H1 (cell line): Measurements from ENCODE around the gene PRPF40B. TPM values are rescaled to one million over a fixed set of nuclear protein-coding genes. Genes with fewer than 3 reads are reported as not detected.
A peak's percentile ranks its signal among the peaks of the same experiment; 100 is the strongest.

Source experiments
- CTCF ChIA-PET: fragments of 300-600 bp; sonication (Branson Sonifier 250); formaldehyde crosslinking; loops from one replicate; lab custom pipeline; 2021; ENCODE audit not compliant: partially characterized antibody; lab: Charles Lee
- POLR2A ChIA-PET: fragments of 300-600 bp; sonication (Branson Sonifier 250); formaldehyde crosslinking; loops from one replicate; lab custom pipeline; 2021; ENCODE audit warnings: inconsistent platforms; ENCODE audit not compliant: partially characterized antibody; lab: Charles Lee
- DNase-seq, 2 experiments: peaks; one replicate each; pipeline versions ENCODE4 v3.0.0 to v3.0.0-alpha.2; 2010 to 2022; ENCODE audit warnings: low spot score in 2 of 2, low read depth in 1 of 2, mixed read lengths in 1 of 2
- FAIRE-seq: peaks from 2 replicates; lab custom pipeline; 2011; peaks lifted over from hg19 to GRCh38; lab: Jason Lieb, UNC
- H2AFZ ChIP-seq: 2 replicates; pipeline ENCODE4 v1.8.1; 2012; ENCODE audit warnings: low read length, inconsistent platforms
- H2AK5ac ChIP-seq: 2 replicates; pipeline ENCODE4 v1.6.1; 2013; ENCODE audit warnings: low read depth, low read length
- H2BK120ac ChIP-seq: replicated peaks from 2 replicates; pipeline ENCODE3; 2013; ENCODE audit warnings: low read depth, low read length, inconsistent platforms
- H2BK12ac ChIP-seq: 2 replicates; pipeline ENCODE4 v1.6.1; 2013; ENCODE audit warnings: low read depth, low read length
- H2BK15ac ChIP-seq: 2 replicates; pipeline ENCODE4 v1.6.1; 2013; ENCODE audit warnings: low read length
- H2BK20ac ChIP-seq: 2 replicates; pipeline ENCODE4 v1.6.1; 2013; ENCODE audit warnings: low read length
- H2BK5ac ChIP-seq: 2 replicates; pipeline ENCODE4 v1.6.1; 2013; ENCODE audit warnings: low read depth, low read length
- H3K14ac ChIP-seq: 2 replicates; pipeline ENCODE4 v1.6.1; 2013; ENCODE audit warnings: inconsistent platforms; ENCODE audit not compliant: insufficient read length
- H3K18ac ChIP-seq: 2 replicates; pipeline ENCODE4 v1.6.1; 2013; ENCODE audit warnings: low read length; ENCODE audit errors: extremely low read depth
- H3K23ac ChIP-seq: 2 replicates; pipeline ENCODE4 v1.6.1; 2013; ENCODE audit warnings: inconsistent platforms; ENCODE audit not compliant: insufficient read length
- H3K23me2 ChIP-seq: 2 replicates; pipeline ENCODE4 v1.6.1; 2013; ENCODE audit warnings: low read depth, low read length
- H3K27ac ChIP-seq: 2 replicates; pipeline ENCODE4 v1.6.1; 2011; ENCODE audit warnings: low read depth, low read length, inconsistent platforms
- H3K27me3 ChIP-seq, 4 experiments: replicated peaks in 1 of 4; 1 replicate in 1 of 4; 2 replicates in 3 of 4; pipeline versions ENCODE4 v1.6.1 to v1.8.1; 2011 to 2013; ENCODE audit warnings: low read length in 3 of 4, mild to moderate bottlenecking in 3 of 4, inconsistent platforms in 2 of 4, mixed read lengths in 2 of 4, moderate library complexity in 1 of 4; ENCODE audit not compliant: control insufficient read depth in 3 of 4, insufficient read depth in 3 of 4; ENCODE audit errors: extremely low read depth in 1 of 4
- H3K36me3 ChIP-seq, 4 experiments: 2 replicates each; pipeline versions ENCODE4 v1.6.1 to v1.8.1; 2011 to 2013; ENCODE audit warnings: mild to moderate bottlenecking in 4 of 4, low read length in 3 of 4, moderate library complexity in 2 of 4, control low read depth in 1 of 4, inconsistent platforms in 1 of 4; ENCODE audit not compliant: insufficient read depth in 4 of 4, control insufficient read depth in 2 of 4
- H3K4ac ChIP-seq: replicated peaks from 2 replicates; pipeline ENCODE3; 2013; ENCODE audit warnings: low read length, low read depth, mixed read lengths, inconsistent platforms; ENCODE audit not compliant: insufficient read length
- H3K4me1 ChIP-seq, 4 experiments: replicated peaks in 1 of 4; 1 replicate in 1 of 4; 2 replicates in 3 of 4; pipeline versions ENCODE4 v1.6.1 to v1.8.1; 2011 to 2013; ENCODE audit warnings: low read length in 3 of 4, inconsistent platforms in 2 of 4, mixed read lengths in 1 of 4; ENCODE audit not compliant: insufficient read depth in 4 of 4, control insufficient read depth in 3 of 4
- H3K4me2 ChIP-seq, 2 experiments: 2 replicates each; pipeline versions ENCODE4 v1.6.1 to v1.8.1; 2011 to 2013; ENCODE audit warnings: low read depth in 2 of 2, low read length in 2 of 2, control low read depth in 1 of 2, inconsistent platforms in 1 of 2, mild to moderate bottlenecking in 1 of 2; ENCODE audit not compliant: insufficient read depth in 1 of 2
- H3K4me3 ChIP-seq, 4 experiments: fragments of 200-600, 300-600 bp in 1 of 4; sonication (generic), shearing (Covaris generic), sonication (Bioruptor Twin) in 1 of 4; 2 replicates each; pipeline versions ENCODE4 v1.5.1 to v1.8.1; 2011 to 2016; ENCODE audit warnings: low read length in 4 of 4, low read depth in 3 of 4, control low read depth in 2 of 4, inconsistent platforms in 2 of 4, mild to moderate bottlenecking in 2 of 4, mixed read lengths in 1 of 4, moderate library complexity in 1 of 4; ENCODE audit not compliant: insufficient read depth in 2 of 4; ENCODE audit errors: extremely low read depth in 1 of 4
- H3K56ac ChIP-seq: replicated peaks from 2 replicates; pipeline ENCODE3; 2013; ENCODE audit warnings: low read depth, mild to moderate bottlenecking, mixed read lengths, low read length, inconsistent platforms; ENCODE audit not compliant: insufficient read length
- H3K79me1 ChIP-seq: 2 replicates; pipeline ENCODE4 v1.6.1; 2013; ENCODE audit warnings: low read depth, low read length, control low read depth
- H3K79me2 ChIP-seq, 2 experiments: 2 replicates each; pipeline versions ENCODE4 v1.6.1 to v1.8.1; 2012 to 2013; ENCODE audit warnings: low read length in 2 of 2, mild to moderate bottlenecking in 2 of 2, inconsistent platforms in 1 of 2; ENCODE audit not compliant: insufficient read depth in 2 of 2, control insufficient read depth in 1 of 2
- H3K9ac ChIP-seq, 4 experiments: replicated peaks in 1 of 4; 1 replicate in 1 of 4; 2 replicates in 3 of 4; pipeline versions ENCODE4 v1.6.1 to v1.8.1; 2011 to 2013; ENCODE audit warnings: low read depth in 3 of 4, low read length in 3 of 4, control low read depth in 2 of 4, mild to moderate bottlenecking in 2 of 4, moderate library complexity in 2 of 4, inconsistent platforms in 1 of 4; ENCODE audit errors: extremely low read depth in 1 of 4
- H3K9me3 ChIP-seq, 2 experiments: 2 replicates each; pipeline versions ENCODE4 v1.6.1 to v1.8.1; 2012 to 2013; ENCODE audit warnings: mild to moderate bottlenecking in 2 of 2, moderate library complexity in 2 of 2, control low read depth in 1 of 2, inconsistent platforms in 1 of 2, low read depth in 1 of 2, low read length in 1 of 2, mixed read lengths in 1 of 2; ENCODE audit not compliant: insufficient read depth in 2 of 2
- H4K20me1 ChIP-seq, 2 experiments: replicated peaks in 1 of 2; 2 replicates each; pipeline versions ENCODE3 to v1.8.1; 2011 to 2013; ENCODE audit warnings: inconsistent platforms in 2 of 2, low read length in 2 of 2, mild to moderate bottlenecking in 1 of 2; ENCODE audit not compliant: insufficient read depth in 2 of 2, control insufficient read depth in 1 of 2
- H4K5ac ChIP-seq: 2 replicates; pipeline ENCODE4 v1.6.1; 2013; ENCODE audit warnings: low read length, low read depth, mixed read lengths, inconsistent platforms; ENCODE audit not compliant: insufficient read length
- H4K8ac ChIP-seq: 2 replicates; pipeline ENCODE4 v1.8.0; 2013; ENCODE audit warnings: mild to moderate bottlenecking, moderate library complexity, low read length, inconsistent platforms; ENCODE audit not compliant: insufficient read depth; ENCODE audit errors: extremely low read depth
- H4K91ac ChIP-seq: replicated peaks from 2 replicates; pipeline ENCODE3; 2013; ENCODE audit warnings: low read length, mixed read lengths, inconsistent platforms; ENCODE audit not compliant: insufficient read length
- CEBPB ChIP-seq: IDR thresholded peaks from 2 replicates; pipeline ENCODE4 v1.6.1; 2012; ENCODE audit warnings: low read depth, low read length
- RAD21 ChIP-seq, 2 experiments: IDR thresholded peaks in 1 of 2; conservative IDR thresholded peaks in 1 of 2; 2 replicates each; pipeline ENCODE4 v1.6.1; 2011; ENCODE audit warnings: low read depth in 2 of 2, low read length in 2 of 2, improper control_type of control experiment in 1 of 2, inconsistent platforms in 1 of 2, mild to moderate bottlenecking in 1 of 2, moderate library complexity in 1 of 2
- WGBS, 2 experiments: shearing (Covaris generic) in 1 of 2; methylation state at CpG; one replicate each; pipeline versions ENCODE4 v1.1.6 to v1.1.7; 2013 to 2015; ENCODE audit warnings: low lambda C conversion rate in 2 of 2, mixed read lengths in 2 of 2, inconsistent platforms in 1 of 2, low coverage in 1 of 2, missing lambda C conversion rate in 1 of 2; ENCODE audit not compliant: insufficient replicate concordance in 2 of 2, insufficient coverage in 1 of 2, insufficient read length in 1 of 2; ENCODE audit errors: extremely low coverage in 1 of 2, missing lambda C conversion rate in 1 of 2; 5-methylcytosine and 5-hydroxymethylcytosine counted together
- polyA plus RNA-seq, 7 experiments: library from polyadenylated mRNA; depleted of rRNA in 3 of 7; stranded (reverse) in 5 of 7; unstranded in 2 of 7; fragments of >200 nt in 5 of 7; fragments of 200-250 nt in 2 of 7; gene quantifications; 1 replicate in 5 of 7; 2 replicates in 1 of 7; 4 replicates in 1 of 7; pipeline versions ENCODE4 v1.2.1 to v1.2.3, GENCODE V29; 2011 to 2013; ENCODE audit warnings: missing spikeins in 2 of 7, mixed read lengths in 2 of 7
- total RNA-seq: library from RNA; stranded (reverse); fragmentation: NEBNext Ultra II Directional; extraction: Animal tissue kit (Norgen Biotek cat#: 25700); gene quantifications from 2 replicates; pipeline ENCODE4 v1.2.1, GENCODE V29; 2021
- TF ChIP-seq, protein P1 (sequence below), 3 experiments: IDR thresholded peaks; 1 replicate in 2 of 3; 2 replicates in 1 of 3; pipeline versions ENCODE4 v1.5.1 to v1.6.1; 2011; ENCODE audit warnings: low read length in 3 of 3, mild to moderate bottlenecking in 3 of 3, inconsistent platforms in 2 of 3, low read depth in 1 of 3, moderate library complexity in 1 of 3; ENCODE audit not compliant: insufficient read depth in 1 of 3; ENCODE audit errors: control extremely low read depth in 1 of 3

The PRPF40B gene
- total and polyA plus RNA-seq, 2 of the 8 experiments (the other 6 are each of a cell fraction or from before 2014, with no cell fraction given), result 14.4 to 24.4 TPM

DNA sequence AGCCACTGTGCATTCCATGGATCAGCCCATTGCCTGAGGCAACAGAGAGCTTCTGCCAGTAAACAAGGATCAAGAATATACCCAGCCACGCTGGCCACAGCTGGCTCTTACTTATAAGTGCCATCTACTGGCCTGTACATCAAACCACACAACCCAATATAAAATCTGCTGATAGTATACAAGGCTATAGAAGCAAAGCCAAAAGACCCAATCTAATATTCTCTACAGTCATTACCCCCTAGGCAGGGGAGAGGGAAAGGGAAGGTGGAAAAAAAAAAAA is 13.5 kb upstream of the PRPF40B start:
- no peaks in the 10 kb centered on the region for H3K79me1 ChIP-seq
- H3K23ac ChIP-seq, result no peak overlapping the region
- H3K4me2 ChIP-seq, result no peak overlapping the region
- H2BK15ac ChIP-seq, result no peak overlapping the region
- no peak overlapping the region for H2AK5ac ChIP-seq
- no peak for DNase-seq
- H4K8ac ChIP-seq, result no peak overlapping the region
- no peaks in the 10 kb centered on the region for H3K23me2 ChIP-seq
- H4K20me1 ChIP-seq, result no peaks in the 10 kb centered on the region
- H3K18ac ChIP-seq, result no peak overlapping the region
- H4K5ac ChIP-seq, result no peak overlapping the region
- H2BK12ac ChIP-seq, result no peak overlapping the region
- no peak overlapping the region for H3K9ac ChIP-seq
- no peak overlapping the region for H3K4ac ChIP-seq
- no peaks in the 10 kb centered on the region for H3K9me3 ChIP-seq
- H2BK20ac ChIP-seq, result no peak overlapping the region
- no peak overlapping the region for H4K91ac ChIP-seq
- no peaks in the 10 kb centered on the region for H3K36me3 ChIP-seq
- H3K14ac ChIP-seq, result no peak overlapping the region
- no peaks in the 10 kb centered on the region for H3K4me1 ChIP-seq
- no peak overlapping the region for H3K56ac ChIP-seq
- no peaks in the 10 kb centered on the region for H3K79me2 ChIP-seq
- H2BK120ac ChIP-seq, result no peak overlapping the region
- ChIA-PET POLR2A (interaction anchor here (0.7 kb wide), 1 partner anchor 97 kb away, joined by 3 read pairs; no protein-coding TSS in a partner anchor), CTCF (interaction anchor here (0.6 to 3.8 kb wide), 8 partner anchors 13 to 366 kb away, joined by 3 to 14 read pairs (median 3); no protein-coding TSS in a partner anchor)
- H2AFZ ChIP-seq, result no peak overlapping the region
- no peak overlapping the region for H2BK5ac ChIP-seq
- H3K27ac ChIP-seq, result no peak overlapping the region
- H3K27me3 ChIP-seq, result no peaks in the 10 kb centered on the region; a peak in 2 of 7 replicates
- H3K4me3 ChIP-seq, result no peak overlapping the region
- WGBS, 2 experiments, result 77% methylated on average over 1 of the region's 1 CpG; no CpG with 5 or more reads in 1 of the 2 experiments
- no peak for FAIRE-seq
- TF ChIP-seq, protein P1, sequence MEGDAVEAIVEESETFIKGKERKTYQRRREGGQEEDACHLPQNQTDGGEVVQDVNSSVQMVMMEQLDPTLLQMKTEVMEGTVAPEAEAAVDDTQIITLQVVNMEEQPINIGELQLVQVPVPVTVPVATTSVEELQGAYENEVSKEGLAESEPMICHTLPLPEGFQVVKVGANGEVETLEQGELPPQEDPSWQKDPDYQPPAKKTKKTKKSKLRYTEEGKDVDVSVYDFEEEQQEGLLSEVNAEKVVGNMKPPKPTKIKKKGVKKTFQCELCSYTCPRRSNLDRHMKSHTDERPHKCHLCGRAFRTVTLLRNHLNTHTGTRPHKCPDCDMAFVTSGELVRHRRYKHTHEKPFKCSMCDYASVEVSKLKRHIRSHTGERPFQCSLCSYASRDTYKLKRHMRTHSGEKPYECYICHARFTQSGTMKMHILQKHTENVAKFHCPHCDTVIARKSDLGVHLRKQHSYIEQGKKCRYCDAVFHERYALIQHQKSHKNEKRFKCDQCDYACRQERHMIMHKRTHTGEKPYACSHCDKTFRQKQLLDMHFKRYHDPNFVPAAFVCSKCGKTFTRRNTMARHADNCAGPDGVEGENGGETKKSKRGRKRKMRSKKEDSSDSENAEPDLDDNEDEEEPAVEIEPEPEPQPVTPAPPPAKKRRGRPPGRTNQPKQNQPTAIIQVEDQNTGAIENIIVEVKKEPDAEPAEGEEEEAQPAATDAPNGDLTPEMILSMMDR (IDR thresholded peaks at IDR 0.05; ENCODE audit: control extremely low read depth in 1 of 3, insufficient read depth in 1 of 3, low read depth in 1 of 3, low read length in 3 of 3), result peak in 1 of 3 experiments; percentile 29; a peak in 1 of 4 replicates
- no peak for TF ChIP-seq CEBPB
- 0 out of 4 replicates have a peak, but pooled peaks of 1 of the 2 experiments have one; percentile 2 for TF ChIP-seq RAD21 (IDR thresholded peaks at IDR 0.05 in 1 of 2, conservative IDR thresholded peaks at IDR 0.05 in 1 of 2; ENCODE audit: low read depth in 2 of 2, low read length in 2 of 2)
